ENCODE data around the gene C11orf71.
A peak's percentile ranks its signal among the peaks of the same experiment; 100 is the strongest.

Gene C11orf71
- 8.4 to 12.3 reads per million in 2 donors for total RNA-seq

GRCh38 chr11:114400216-114400914 lies at the start of gene C11orf71, which contains the start of gene RBM7:
Gene C11orf71, minus strand, starts transcription at chr11:114400511. Its CDS starts 180 bp downstream, at chr11:114400331.
Gene RBM7, plus strand, starts transcription at chr11:114400666. Its CDS starts 6 bp downstream, at chr11:114400672.
- peak; percentile 97 for DNase-seq

- no peak for DNase-seq
Measured at GRCh38 chr11:114449845-114450244, 49.5 kb upstream of the C11orf71 start.

GRCh38 chr11:114448749-114449482 lies 48.6 kb upstream of the C11orf71 start:
- no peak for DNase-seq

GRCh38 chr11:114447892-114448291 lies 47.6 kb upstream of the C11orf71 start:
- no peak for DNase-seq

GRCh38 chr11:114447444-114447843 lies 47.1 kb upstream of the C11orf71 start:
- no peak for DNase-seq

- no peak for DNase-seq
Measured at GRCh38 chr11:114442536-114442935, 42.2 kb upstream of the C11orf71 start.

- DNase-seq, result no peak
Measured at GRCh38 chr11:114441921-114442320, 41.6 kb upstream of the C11orf71 start.

GRCh38 chr11:114440971-114441763 lies 40.9 kb upstream of the C11orf71 start:
- no peak for DNase-seq

GRCh38 chr11:114440121-114440860 lies 40.0 kb upstream of the C11orf71 start:
- DNase-seq, result no peak

- peak; percentile 88 for DNase-seq
Measured at GRCh38 chr11:114439229-114440120, 39.2 kb upstream of the C11orf71 start, which contains the start of gene REXO2. Gene REXO2, plus strand, starts transcription at chr11:114439467. Its CDS starts 62 bp downstream, at chr11:114439529.

GRCh38 chr11:114438303-114438702 lies 38.0 kb upstream of the C11orf71 start:
- no peak for DNase-seq

- no peak for DNase-seq
Measured at GRCh38 chr11:114433376-114433775, 33.1 kb upstream of the C11orf71 start.

GRCh38 chr11:114432893-114433292 lies 32.6 kb upstream of the C11orf71 start:
- no peak for DNase-seq

GRCh38 chr11:114430290-114430689 lies 30.0 kb upstream of the C11orf71 start:
- no peak for DNase-seq

- no peak for DNase-seq
Measured at GRCh38 chr11:114426280-114426679, 26.0 kb upstream of the C11orf71 start.

- no peak for DNase-seq
Measured at GRCh38 chr11:114416441-114416961, 16.2 kb upstream of the C11orf71 start.

- no peak for DNase-seq
Measured at GRCh38 chr11:114413958-114414357, 13.6 kb upstream of the C11orf71 start.

GRCh38 chr11:114412946-114413345 lies 12.6 kb upstream of the C11orf71 start:
- DNase-seq, result no peak

- DNase-seq, result no peak
Measured at GRCh38 chr11:114401311-114401710, 1.0 kb upstream of the C11orf71 start.

- DNase-seq, result no peak
Measured at GRCh38 chr11:114400915-114401223, 558 bp upstream of the C11orf71 start.

Data from T-helper 9 cell (primary cell).